Measurements from ENCODE around the gene EIF4G3.
"Not testable (repeated sequence)": the region's sequence is repeated elsewhere in the genome, so short reads cannot be mapped to it uniquely, and the experiment has no call there.

DNA sequence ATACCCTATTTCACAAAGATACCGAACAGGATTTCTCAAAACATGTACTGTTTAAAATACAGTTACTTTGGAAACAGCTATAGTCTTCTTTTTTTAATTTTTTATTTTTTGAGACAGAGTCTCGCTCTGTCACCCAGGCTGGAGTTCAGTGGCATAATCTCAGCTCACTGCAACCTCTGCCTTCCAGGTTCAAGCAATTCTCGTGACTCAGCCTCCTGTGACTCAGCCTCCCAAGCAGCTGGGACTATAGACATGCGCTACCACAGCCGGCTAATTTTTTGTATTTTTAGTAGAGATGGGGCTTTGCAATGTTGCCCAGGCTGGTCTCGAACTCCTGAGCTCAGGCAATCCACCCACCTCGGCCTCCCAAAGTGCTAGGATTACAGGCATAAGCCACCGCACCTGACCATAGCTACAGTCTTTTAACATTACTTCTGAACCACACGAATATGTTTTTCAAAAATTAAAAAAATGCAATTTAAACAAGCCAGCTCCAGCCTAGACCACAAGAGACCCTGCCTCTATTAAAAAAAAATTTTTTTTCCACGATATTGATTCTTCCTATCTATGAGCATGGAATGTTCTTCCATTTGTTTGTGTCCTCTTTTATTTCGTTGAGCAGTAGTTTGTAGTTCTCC lies 85.5 kb downstream of the EIF4G3 start:
- TF ChIP-seq, protein P1, sequence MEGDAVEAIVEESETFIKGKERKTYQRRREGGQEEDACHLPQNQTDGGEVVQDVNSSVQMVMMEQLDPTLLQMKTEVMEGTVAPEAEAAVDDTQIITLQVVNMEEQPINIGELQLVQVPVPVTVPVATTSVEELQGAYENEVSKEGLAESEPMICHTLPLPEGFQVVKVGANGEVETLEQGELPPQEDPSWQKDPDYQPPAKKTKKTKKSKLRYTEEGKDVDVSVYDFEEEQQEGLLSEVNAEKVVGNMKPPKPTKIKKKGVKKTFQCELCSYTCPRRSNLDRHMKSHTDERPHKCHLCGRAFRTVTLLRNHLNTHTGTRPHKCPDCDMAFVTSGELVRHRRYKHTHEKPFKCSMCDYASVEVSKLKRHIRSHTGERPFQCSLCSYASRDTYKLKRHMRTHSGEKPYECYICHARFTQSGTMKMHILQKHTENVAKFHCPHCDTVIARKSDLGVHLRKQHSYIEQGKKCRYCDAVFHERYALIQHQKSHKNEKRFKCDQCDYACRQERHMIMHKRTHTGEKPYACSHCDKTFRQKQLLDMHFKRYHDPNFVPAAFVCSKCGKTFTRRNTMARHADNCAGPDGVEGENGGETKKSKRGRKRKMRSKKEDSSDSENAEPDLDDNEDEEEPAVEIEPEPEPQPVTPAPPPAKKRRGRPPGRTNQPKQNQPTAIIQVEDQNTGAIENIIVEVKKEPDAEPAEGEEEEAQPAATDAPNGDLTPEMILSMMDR (IDR thresholded peaks at IDR 0.05), result not testable (repeated sequence)
- not testable (repeated sequence) for TF ChIP-seq EP300 (IDR thresholded peaks at IDR 0.05; ENCODE audit: low read depth); POLR2A (IDR thresholded peaks at IDR 0.05); POLR2AphosphoS5 (IDR thresholded peaks at IDR 0.05)

All from transverse colon (tissue), 4 donors.